CD14-positive monocyte (primary cell): ENCODE data around the gene ZNF432. TPM values are rescaled to one million over a fixed set of nuclear protein-coding genes. Genes with fewer than 3 reads are reported as not detected.

Experiments
- DNase-seq, 3 donors: peaks; one replicate each; pipeline ENCODE4 v3.0.0-alpha.2; 2011 to 2022
- H2AFZ ChIP-seq: 2 replicates; pipeline ENCODE4 v1.6.0; 2012; ENCODE audit warnings: mild to moderate bottlenecking, low read depth, low read length, inconsistent platforms; ENCODE audit not compliant: insufficient read depth, poor library complexity, severe bottlenecking
- H3K27ac ChIP-seq, 2 donors: 1 replicate in 1 of 2; 2 replicates in 1 of 2; pipeline ENCODE4 v1.5.1; 2012 to 2013; ENCODE audit warnings: low read length in 2 of 2, control low read depth in 1 of 2, inconsistent platforms in 1 of 2, low read depth in 1 of 2, mild to moderate bottlenecking in 1 of 2
- H3K27me3 ChIP-seq, 2 donors: one replicate each; pipeline versions ENCODE4 v1.6.0 to v1.6.1; 2011 to 2013; ENCODE audit warnings: low read length in 2 of 2; ENCODE audit not compliant: control insufficient read depth in 2 of 2, insufficient read depth in 2 of 2
- H3K36me3 ChIP-seq, 2 donors: replicated peaks in 1 of 2; 1 replicate in 1 of 2; 2 replicates in 1 of 2; pipeline versions ENCODE4 v1.5.1 to v1.6.1; 2012 to 2013; ENCODE audit warnings: low read length in 2 of 2, control low read depth in 1 of 2, inconsistent platforms in 1 of 2, mild to moderate bottlenecking in 1 of 2; ENCODE audit not compliant: insufficient read depth in 2 of 2, control insufficient read depth in 1 of 2
- H3K4me1 ChIP-seq, 2 donors: 1 replicate in 1 of 2; 2 replicates in 1 of 2; pipeline versions ENCODE4 v1.5.1 to v1.6.1; 2012 to 2013; ENCODE audit warnings: low read length in 2 of 2, control low read depth in 1 of 2, inconsistent platforms in 1 of 2, mild to moderate bottlenecking in 1 of 2, moderate library complexity in 1 of 2; ENCODE audit not compliant: insufficient read depth in 2 of 2, control insufficient read depth in 1 of 2
- H3K4me2 ChIP-seq: replicated peaks from 2 replicates; pipeline ENCODE3; 2012; ENCODE audit warnings: low read length, moderate library complexity, mild to moderate bottlenecking; ENCODE audit not compliant: poor library complexity, severe bottlenecking; ENCODE audit errors: extremely low read depth
- H3K4me3 ChIP-seq, 3 experiments: fragments of 200-600 bp in 1 of 3; sonication (generic) in 1 of 3; replicated peaks in 1 of 3; 1 replicate in 2 of 3; 2 replicates in 1 of 3; pipeline ENCODE4 v1.5.1; 2011 to 2013; ENCODE audit warnings: low read length in 3 of 3, mild to moderate bottlenecking in 3 of 3, control low read depth in 2 of 3, low read depth in 2 of 3, inconsistent platforms in 1 of 3, moderate library complexity in 1 of 3
- H3K79me2 ChIP-seq: 2 replicates; pipeline ENCODE4 v1.6.0; 2012; ENCODE audit warnings: mild to moderate bottlenecking, control low read depth, inconsistent platforms, low read length, moderate library complexity; ENCODE audit not compliant: insufficient read depth
- H3K9ac ChIP-seq: 2 replicates; pipeline ENCODE4 v1.6.0; 2017; ENCODE audit warnings: low read length, mild to moderate bottlenecking; ENCODE audit not compliant: insufficient read depth, poor library complexity, severe bottlenecking
- H3K9me3 ChIP-seq, 2 donors: replicated peaks in 1 of 2; 1 replicate in 1 of 2; 2 replicates in 1 of 2; pipeline versions ENCODE4 v1.5.1 to v1.6.1; 2012 to 2013; ENCODE audit warnings: low read length in 2 of 2, control low read depth in 1 of 2; ENCODE audit not compliant: control insufficient read depth in 1 of 2, insufficient read depth in 1 of 2
- H4K20me1 ChIP-seq: 2 replicates; pipeline ENCODE4 v1.6.0; 2012; ENCODE audit warnings: mild to moderate bottlenecking, low read length, control low read depth, moderate library complexity; ENCODE audit not compliant: insufficient read depth
- H3K27ac Mint-ChIP-seq, 7 donors: one replicate each; pipeline ENCODE4 v1.8.0; 2020; ENCODE audit warnings: mild to moderate bottlenecking in 7 of 7, mixed read lengths in 7 of 7, moderate library complexity in 6 of 7, inconsistent platforms in 2 of 7
- H3K27me3 Mint-ChIP-seq, 3 donors: one replicate each; pipeline ENCODE4 v1.8.0; 2021 to 2022; ENCODE audit warnings: low read depth in 3 of 3, mild to moderate bottlenecking in 3 of 3, mixed read lengths in 3 of 3, moderate library complexity in 3 of 3, inconsistent platforms in 1 of 3
- H3K36me3 Mint-ChIP-seq, 2 donors: one replicate each; pipeline ENCODE4 v1.8.0; 2020; ENCODE audit warnings: mixed read lengths in 2 of 2, inconsistent platforms in 1 of 2, mild to moderate bottlenecking in 1 of 2
- H3K4me1 Mint-ChIP-seq: one replicate; pipeline ENCODE4 v1.8.0; 2020; ENCODE audit warnings: mild to moderate bottlenecking, mixed read lengths
- H3K4me3 Mint-ChIP-seq, 2 donors: one replicate each; pipeline ENCODE4 v1.8.0; 2020; ENCODE audit warnings: mild to moderate bottlenecking in 2 of 2, mixed read lengths in 2 of 2, moderate library complexity in 1 of 2
- H3K9me3 Mint-ChIP-seq, 7 donors: one replicate each; pipeline ENCODE4 v1.8.0; 2020 to 2022; ENCODE audit warnings: mixed read lengths in 7 of 7, mild to moderate bottlenecking in 6 of 7, moderate library complexity in 6 of 7, inconsistent platforms in 2 of 7
- WGBS: methylation state at CpG from one replicate; pipeline ENCODE4 v1.1.5; 2013; ENCODE audit warnings: missing lambda C conversion rate; ENCODE audit not compliant: insufficient coverage; 5-methylcytosine and 5-hydroxymethylcytosine counted together
- intact Hi-C, 2 donors: fragments of 100-400 bp; cut with micrococcal nuclease; formaldehyde crosslinking; loops; one replicate each; pipeline versions ENCODE4 v1.15.0 to v1.15.1; 2023
- polyA plus RNA-seq, 3 donors: library from polyadenylated mRNA; depleted of rRNA in 1 of 3; unstranded in 2 of 3; stranded (reverse) in 1 of 3; fragments of 300-500 nt in 2 of 3; fragments of >200 nt in 1 of 3; fragmentation: Illumina TruSeq in 2 of 3; gene quantifications; 1 replicate in 2 of 3; 2 replicates in 1 of 3; pipeline ENCODE4 v1.2.3, GENCODE V29; 2012 to 2021
- TF ChIP-seq, protein P1 (sequence below): fragments of 200-600 bp; IDR thresholded peaks from one replicate; pipeline ENCODE4 v1.8.0; 2022; ENCODE audit warnings: antibody characterized with exemption, mild to moderate bottlenecking

ZNF432 gene
- polyA plus RNA-seq, 3 donors: 1.1 to 3.0 (median 1.2) TPM

DNA sequence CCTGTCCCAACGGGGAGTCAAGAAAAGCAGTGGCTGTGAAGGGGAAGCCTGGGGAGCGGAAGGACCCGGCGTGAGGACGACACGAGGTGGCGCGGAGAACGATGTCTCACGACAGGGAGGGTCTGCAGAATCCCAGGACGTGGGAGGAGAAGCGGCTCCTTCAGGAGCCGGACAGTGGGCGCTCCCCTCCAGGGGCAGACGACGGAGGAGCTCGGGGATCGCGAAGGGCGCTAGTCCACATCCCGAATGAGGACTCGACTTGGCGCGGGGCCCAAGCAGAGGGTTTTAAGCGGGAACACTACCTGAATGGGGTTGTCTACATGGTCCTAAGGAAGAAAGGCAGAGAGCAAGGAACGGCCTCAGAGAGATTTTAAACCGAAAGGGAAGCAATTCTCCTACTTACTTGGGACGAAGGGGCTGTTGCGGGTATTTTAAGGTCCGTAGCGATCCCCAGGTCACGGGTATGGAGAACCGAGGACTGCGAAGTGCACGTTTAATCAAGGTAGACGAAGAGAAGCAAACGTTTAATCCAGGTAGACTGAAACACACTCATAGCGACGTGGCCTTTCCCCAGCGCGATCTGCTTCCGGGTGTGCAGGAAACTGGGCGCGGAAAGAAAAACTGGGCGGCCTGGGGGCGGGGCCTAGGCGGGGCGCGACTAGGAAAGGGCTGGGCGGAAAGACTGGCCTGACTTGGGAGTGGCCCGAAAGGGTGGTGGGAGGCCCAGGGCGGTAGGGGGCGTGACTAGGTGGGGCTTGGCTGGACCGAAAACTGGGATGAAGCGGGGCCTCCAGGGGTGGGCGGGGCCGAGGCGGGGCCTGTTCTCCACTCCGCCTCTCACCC lies 46.8 kb upstream of the ZNF432 start, which contains the start of gene ZNF841:
ZNF841 (minus strand) TSS at position 594 of the 843 bp plus-strand sequence. CDS start 10,964 bp downstream, outside the sequence.
- peaks cover 19% of the 10 kb centered on the region for H3K79me2 ChIP-seq
- peak within 1 kb of the TSS; percentile 98 to 99 for H3K4me3 Mint-ChIP-seq
- peaks cover 72 to 83% of the 10 kb centered on the region in 2 donors for H3K9me3 ChIP-seq
- 1% methylated on average over 46 of the region's 59 CpGs for WGBS
- no peaks in the 10 kb centered on the region for H3K27me3 ChIP-seq
- peak within 1 kb of the TSS; percentile 80 to 93 (median 89) for H3K27ac Mint-ChIP-seq
- no peaks in the 10 kb centered on the region for H4K20me1 ChIP-seq
- peak within 1 kb of the TSS; percentile 83 for H2AFZ ChIP-seq
- peaks cover 12 to 13% of the 10 kb centered on the region in 2 donors for H3K4me1 ChIP-seq
- intact Hi-C loops: no loop called here
- peaks cover 25% of the 10 kb centered on the region for H3K4me1 Mint-ChIP-seq
- peaks cover 7 to 11% (median 7%) of the 10 kb centered on the region in 3 donors for H3K27me3 Mint-ChIP-seq
- H3K9me3 Mint-ChIP-seq: peaks cover 67 to 97% (median 96%) of the 10 kb centered on the region in 7 donors
- peaks cover 34 to 38% of the 10 kb centered on the region in 2 donors for H3K36me3 Mint-ChIP-seq
- peak within 1 kb of the TSS; percentile 90 to 98 (median 96) for H3K4me3 ChIP-seq
- DNase-seq: peak; percentile 53 to 64 (median 56)
- TF ChIP-seq, protein P1, sequence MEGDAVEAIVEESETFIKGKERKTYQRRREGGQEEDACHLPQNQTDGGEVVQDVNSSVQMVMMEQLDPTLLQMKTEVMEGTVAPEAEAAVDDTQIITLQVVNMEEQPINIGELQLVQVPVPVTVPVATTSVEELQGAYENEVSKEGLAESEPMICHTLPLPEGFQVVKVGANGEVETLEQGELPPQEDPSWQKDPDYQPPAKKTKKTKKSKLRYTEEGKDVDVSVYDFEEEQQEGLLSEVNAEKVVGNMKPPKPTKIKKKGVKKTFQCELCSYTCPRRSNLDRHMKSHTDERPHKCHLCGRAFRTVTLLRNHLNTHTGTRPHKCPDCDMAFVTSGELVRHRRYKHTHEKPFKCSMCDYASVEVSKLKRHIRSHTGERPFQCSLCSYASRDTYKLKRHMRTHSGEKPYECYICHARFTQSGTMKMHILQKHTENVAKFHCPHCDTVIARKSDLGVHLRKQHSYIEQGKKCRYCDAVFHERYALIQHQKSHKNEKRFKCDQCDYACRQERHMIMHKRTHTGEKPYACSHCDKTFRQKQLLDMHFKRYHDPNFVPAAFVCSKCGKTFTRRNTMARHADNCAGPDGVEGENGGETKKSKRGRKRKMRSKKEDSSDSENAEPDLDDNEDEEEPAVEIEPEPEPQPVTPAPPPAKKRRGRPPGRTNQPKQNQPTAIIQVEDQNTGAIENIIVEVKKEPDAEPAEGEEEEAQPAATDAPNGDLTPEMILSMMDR: no peak
- peaks cover 2 to 37% of the 10 kb centered on the region in 2 donors for H3K36me3 ChIP-seq
- H3K9ac ChIP-seq: peak within 1 kb of the TSS; percentile 70
- peak within 1 kb of the TSS; percentile 35 to 87 for H3K27ac ChIP-seq
- H3K4me2 ChIP-seq: peak within 1 kb of the TSS; percentile 84

DNA sequence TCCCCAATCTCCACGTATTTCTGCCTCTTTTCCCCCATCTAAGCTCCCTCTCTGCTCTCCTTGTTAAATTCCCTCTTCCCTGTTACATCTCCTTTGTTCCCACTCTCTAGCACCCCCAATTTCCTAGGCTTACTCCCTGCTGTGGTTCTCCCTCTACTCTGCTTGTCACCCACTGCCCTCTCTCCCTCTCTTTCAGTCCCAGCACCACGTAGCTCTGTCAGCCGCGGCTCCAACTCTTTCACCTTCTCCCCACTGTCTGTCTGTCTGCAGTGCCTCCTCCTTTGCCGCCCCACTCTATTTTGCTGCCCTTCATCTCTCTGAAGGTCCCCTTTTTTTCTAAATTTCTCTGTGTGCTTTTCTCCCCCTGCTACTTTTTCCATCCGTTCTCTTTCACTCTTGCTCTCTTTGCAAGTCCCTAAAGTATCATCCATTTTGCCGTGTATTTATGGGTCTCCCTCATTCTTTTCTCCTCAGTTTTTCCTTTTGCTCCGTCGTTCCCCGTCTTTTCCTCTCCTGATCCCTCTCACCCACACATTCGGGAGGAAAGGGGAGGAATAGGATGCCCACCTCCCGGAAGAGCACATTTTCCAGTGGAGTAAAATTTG lies 46.0 kb upstream of the ZNF432 start:
- Mint-ChIP-seq H3K9me3 (peaks cover 68 to 98% (median 96%) of the 10 kb centered on the region in 7 donors), H3K4me1 (peaks cover 25% of the 10 kb centered on the region), H3K27ac (peak overlapping the region in 6 of 7 donors; percentile 7 to 93 (median 84)), H3K4me3 (peak overlapping the region; percentile 98 to 99), H3K27me3 (peaks cover 7 to 11% (median 7%) of the 10 kb centered on the region in 3 donors), H3K36me3 (peaks cover 42 to 46% of the 10 kb centered on the region in 2 donors)
- peak overlapping the region; percentile 83 for H2AFZ ChIP-seq
- peak overlapping the region; percentile 90 to 98 (median 96) for H3K4me3 ChIP-seq
- DNase-seq: no peak
- H3K79me2 ChIP-seq: peaks cover 24% of the 10 kb centered on the region
- H3K9ac ChIP-seq: peak overlapping the region; percentile 70
- peaks cover 2 to 45% of the 10 kb centered on the region in 2 donors for H3K36me3 ChIP-seq
- H3K4me1 ChIP-seq: peaks cover 12 to 13% of the 10 kb centered on the region in 2 donors
- H3K4me2 ChIP-seq: peak overlapping the region; percentile 84
- 61% methylated on average over 5 of the region's 12 CpGs for WGBS
- intact Hi-C loops: no loop called here
- TF ChIP-seq, protein P1: no peak
- peaks cover 76 to 83% of the 10 kb centered on the region in 2 donors for H3K9me3 ChIP-seq
- H4K20me1 ChIP-seq: no peaks in the 10 kb centered on the region
- peak overlapping the region in 1 of 2 donors; percentile 87 for H3K27ac ChIP-seq
- H3K27me3 ChIP-seq: no peaks in the 10 kb centered on the region
